T-cell (primary cell): ENCODE measurements around the gene MAPK7. TPM values are rescaled to one million over a fixed set of nuclear protein-coding genes. Genes with fewer than 3 reads are reported as not detected.

Source experiments
- ATAC-seq, 4 experiments: fragments of 200-7000 bp in 3 of 4; fragments of 150-1000 bp in 1 of 4; cut with Tn5 transposase; replicated peaks in 1 of 4; 1 replicate in 3 of 4; 2 replicates in 1 of 4; pipeline ENCODE4 v1.10.0; 2021; ENCODE audit warnings: moderate library complexity in 3 of 4, mild to moderate bottlenecking in 2 of 4, moderate number of reproducible peaks in 1 of 4
- CTCF ChIA-PET, 2 donors: fragments of 300-600 bp; sonication (Branson Sonifier 250); formaldehyde crosslinking; loops; one replicate each; lab custom pipeline; 2022; ENCODE audit warnings: antibody characterized with exemption in 2 of 2; lab: Charles Lee
- POLR2A ChIA-PET, 2 donors: fragments of 300-600 bp; sonication (Branson Sonifier 250); formaldehyde crosslinking; loops; one replicate each; lab custom pipeline; 2022; ENCODE audit warnings: antibody characterized with exemption in 2 of 2; lab: Charles Lee
- DNase-seq, 35 experiments: peaks; one replicate each; pipeline versions ENCODE4 v3.0.0 to v3.0.0-alpha.2; 2013 to 2023
- H3K27ac ChIP-seq: one replicate; pipeline ENCODE4 v1.5.1; 2013; ENCODE audit warnings: low read length
- H3K27me3 ChIP-seq, 2 experiments: replicated peaks in 1 of 2; 1 replicate in 1 of 2; 2 replicates in 1 of 2; pipeline versions ENCODE4 v1.6.1 to v1.7.0; 2013; ENCODE audit warnings: low read length in 1 of 2, mixed read lengths in 1 of 2; ENCODE audit not compliant: control insufficient read depth in 2 of 2, insufficient read depth in 2 of 2; ENCODE audit errors: extremely low read depth in 1 of 2
- H3K36me3 ChIP-seq, 2 donors: 1 replicate in 1 of 2; 2 replicates in 1 of 2; pipeline versions ENCODE4 v1.6.1 to v1.7.0; 2013; ENCODE audit warnings: low read length in 1 of 2; ENCODE audit not compliant: control insufficient read depth in 2 of 2, insufficient read depth in 1 of 2; ENCODE audit errors: extremely low read depth in 1 of 2
- H3K4me1 ChIP-seq, 2 experiments: 1 replicate in 1 of 2; 2 replicates in 1 of 2; pipeline versions ENCODE4 v1.6.1 to v1.7.0; 2013; ENCODE audit warnings: low read length in 2 of 2, mixed read lengths in 1 of 2; ENCODE audit not compliant: insufficient read depth in 2 of 2, control insufficient read depth in 1 of 2; ENCODE audit errors: extremely low read depth in 1 of 2
- H3K4me3 ChIP-seq, 2 donors: 1 replicate in 1 of 2; 2 replicates in 1 of 2; pipeline versions ENCODE4 v1.5.1 to v1.7.0; 2013; ENCODE audit warnings: mild to moderate bottlenecking in 2 of 2, low read length in 1 of 2, moderate library complexity in 1 of 2; ENCODE audit not compliant: control insufficient read depth in 1 of 2; ENCODE audit errors: extremely low read depth in 1 of 2
- H3K9me3 ChIP-seq: 2 replicates; pipeline ENCODE4 v1.7.0; 2013
- H3K27ac Mint-ChIP-seq, 2 donors: one replicate each; pipeline ENCODE4 v1.8.0; 2020 to 2021; ENCODE audit warnings: mild to moderate bottlenecking in 2 of 2, mixed read lengths in 2 of 2
- H3K27me3 Mint-ChIP-seq, 2 donors: one replicate each; pipeline ENCODE4 v1.8.0; 2021 to 2022; ENCODE audit warnings: mixed read lengths in 2 of 2
- H3K36me3 Mint-ChIP-seq: one replicate; pipeline ENCODE4 v1.8.0; 2021; ENCODE audit warnings: mixed read lengths
- H3K4me1 Mint-ChIP-seq, 3 donors: one replicate each; pipeline ENCODE4 v1.8.0; 2020 to 2022; ENCODE audit warnings: mixed read lengths in 3 of 3, mild to moderate bottlenecking in 1 of 3
- H3K4me3 Mint-ChIP-seq, 3 donors: one replicate each; pipeline ENCODE4 v1.8.0; 2020 to 2022; ENCODE audit warnings: mild to moderate bottlenecking in 3 of 3, mixed read lengths in 3 of 3, moderate library complexity in 3 of 3
- H3K9me3 Mint-ChIP-seq, 3 donors: one replicate each; pipeline ENCODE4 v1.8.0; 2020 to 2022; ENCODE audit warnings: mixed read lengths in 3 of 3
- WGBS: methylation state at CpG from one replicate; pipeline ENCODE4 v1.1.5; 2013; ENCODE audit warnings: missing lambda C conversion rate; ENCODE audit not compliant: insufficient coverage; 5-methylcytosine and 5-hydroxymethylcytosine counted together
- total RNA-seq, 35 experiments: library from RNA in 6 of 35; stranded (reverse) in 6 of 35; fragments of 120-200 nt in 1 of 35; gene quantifications; one replicate each; pipeline versions ENCODE4 v1.2.1 to v1.2.4 and lab custom pipeline; 2013 to 2026

Gene MAPK7
- total RNA-seq, 5 donors from 2014 or later (not counting 1 experiment from before 2014, with no cell fraction given): 14.6 to 29.8 (median 27.9) TPM

GRCh38 chr17:19332371-19333131 is 45.7 kb upstream of the MAPK7 start:
- peak in 1 of 35 experiments; percentile 16 for DNase-seq
- H3K27ac ChIP-seq: no peak overlapping the region
- no peaks in the 10 kb centered on the region for H3K36me3 ChIP-seq
- no peak overlapping the region for H3K4me3 ChIP-seq
- no peaks in the 10 kb centered on the region for H3K36me3 Mint-ChIP-seq
- H3K9me3 Mint-ChIP-seq: no peaks in the 10 kb centered on the region
- ChIA-PET CTCF (no interaction called here), POLR2A (no interaction called here)
- 67% methylated on average over 3 of the region's 6 CpGs for WGBS
- H3K4me3 Mint-ChIP-seq: no peak overlapping the region
- H3K27me3 Mint-ChIP-seq: peaks cover 4 to 7% of the 10 kb centered on the region in 2 donors
- no peak overlapping the region for H3K27ac Mint-ChIP-seq
- H3K9me3 ChIP-seq: no peaks in the 10 kb centered on the region
- ATAC-seq: no peak
- no peaks in the 10 kb centered on the region for H3K4me1 ChIP-seq
- H3K27me3 ChIP-seq: peaks cover 0 to 39% of the 10 kb centered on the region in 2 experiments
- no peaks in the 10 kb centered on the region for H3K4me1 Mint-ChIP-seq

DNA sequence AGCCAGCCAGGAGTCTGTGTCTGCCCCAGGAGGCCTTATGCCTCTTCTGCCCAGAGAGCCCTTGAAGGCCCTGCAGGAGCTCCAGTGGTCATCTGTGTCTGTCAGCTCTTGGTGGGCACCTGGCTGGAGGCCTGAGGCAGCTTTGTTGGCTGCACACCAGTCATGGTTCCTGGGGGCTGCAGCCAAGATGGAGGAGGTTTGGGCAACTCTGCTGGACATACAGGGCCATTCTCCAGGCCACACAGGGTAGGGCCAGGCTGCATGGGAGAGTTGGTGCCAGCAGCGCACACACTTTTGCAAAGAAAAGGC is 45.2 kb upstream of the MAPK7 start:
- CTCF ChIA-PET: no interaction called here
- Mint-ChIP-seq H3K4me1 (no peaks in the 10 kb centered on the region), H3K27ac (no peak overlapping the region), H3K27me3 (peaks cover 4 to 7% of the 10 kb centered on the region in 2 donors), H3K4me3 (no peak overlapping the region), H3K9me3 (no peaks in the 10 kb centered on the region), H3K36me3 (no peaks in the 10 kb centered on the region)
- ATAC-seq: no peak
- H3K36me3 ChIP-seq: no peaks in the 10 kb centered on the region
- no peaks in the 10 kb centered on the region for H3K9me3 ChIP-seq
- peak in 1 of 35 experiments; percentile 17 for DNase-seq
- H3K4me1 ChIP-seq: peaks cover 0 to 3% of the 10 kb centered on the region in 2 experiments
- POLR2A ChIA-PET: no interaction called here
- 100% methylated on average over 1 of the region's 1 CpG for WGBS
- H3K27me3 ChIP-seq: peaks cover 0 to 45% of the 10 kb centered on the region in 2 experiments
- no peak overlapping the region for H3K4me3 ChIP-seq
- no peak overlapping the region for H3K27ac ChIP-seq

GRCh38 chr17:19333736-19334290 is 44.5 kb upstream of the MAPK7 start:
- Histone ChIP-seq H3K4me1 (peaks cover 0 to 3% of the 10 kb centered on the region in 2 experiments), H3K9me3 (no peaks in the 10 kb centered on the region), H3K27me3 (peaks cover 0 to 48% of the 10 kb centered on the region in 2 experiments), H3K27ac (no peak overlapping the region), H3K36me3 (no peaks in the 10 kb centered on the region), H3K4me3 (no peak overlapping the region)
- Mint-ChIP-seq H3K27me3 (peaks cover 4 to 7% of the 10 kb centered on the region in 2 donors), H3K36me3 (no peaks in the 10 kb centered on the region), H3K4me1 (no peaks in the 10 kb centered on the region), H3K9me3 (no peaks in the 10 kb centered on the region), H3K27ac (no peak overlapping the region), H3K4me3 (no peak overlapping the region)
- WGBS: 78% methylated on average over 7 of the region's 12 CpGs
- ATAC-seq (no peak), DNase-seq (peak in 1 of 35 experiments; percentile 13)
- ChIA-PET CTCF (interaction anchor here in 1 of 2 donors (0.6 kb wide), 1 partner anchor 17 kb away, joined by 3 read pairs; no protein-coding TSS in a partner anchor), POLR2A (no interaction called here)

DNA sequence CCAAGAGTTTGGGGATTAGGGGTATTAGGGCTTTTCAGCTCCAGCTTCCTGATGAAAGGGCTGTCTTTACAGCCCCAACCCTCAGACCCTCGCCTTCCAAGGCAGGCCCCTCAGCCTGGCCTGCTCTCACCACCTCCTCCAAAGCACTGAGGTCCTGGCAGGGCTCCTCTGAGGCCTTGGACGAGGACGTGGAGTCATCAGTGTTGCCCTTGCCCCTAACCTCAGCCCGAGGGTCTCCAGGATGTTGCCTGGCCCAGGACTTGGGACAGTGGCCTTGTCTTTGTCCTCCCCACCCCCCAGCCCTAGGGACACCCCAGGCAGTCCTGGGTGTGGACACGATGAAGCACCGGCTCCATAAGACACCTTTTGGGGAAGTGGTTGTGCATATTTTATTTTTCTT is 44.0 kb upstream of the MAPK7 start:
- Histone ChIP-seq H3K4me3 (no peak overlapping the region), H3K9me3 (no peaks in the 10 kb centered on the region), H3K27ac (no peak overlapping the region), H3K27me3 (peaks cover 0 to 43% of the 10 kb centered on the region in 2 experiments), H3K4me1 (peaks cover 0 to 3% of the 10 kb centered on the region in 2 experiments), H3K36me3 (no peaks in the 10 kb centered on the region)
- H3K36me3 Mint-ChIP-seq: no peaks in the 10 kb centered on the region
- ChIA-PET CTCF (no interaction called here), POLR2A (no interaction called here)
- H3K27me3 Mint-ChIP-seq: peaks cover 6 to 7% of the 10 kb centered on the region in 2 donors
- WGBS: 50% methylated on average over 1 of the region's 6 CpGs
- no peak overlapping the region for H3K4me3 Mint-ChIP-seq
- peak in 1 of 35 experiments; percentile 8 for DNase-seq
- H3K27ac Mint-ChIP-seq: no peak overlapping the region
- no peaks in the 10 kb centered on the region for H3K9me3 Mint-ChIP-seq
- ATAC-seq: no peak
- H3K4me1 Mint-ChIP-seq: no peaks in the 10 kb centered on the region

- H3K4me3 Mint-ChIP-seq: no peak overlapping the region
- no peaks in the 10 kb centered on the region for H3K36me3 ChIP-seq
- peaks cover 11 to 14% of the 10 kb centered on the region in 2 donors for H3K27me3 Mint-ChIP-seq
Observed at GRCh38 chr17:19335951-19336631, 42.2 kb upstream of the MAPK7 start.

GRCh38 chr17:19336938-19337711 is 41.2 kb upstream of the MAPK7 start:
- peak in 1 of 35 experiments; percentile 13 for DNase-seq
- 87% methylated on average over 19 of the region's 21 CpGs for WGBS
- H3K4me3 ChIP-seq: no peak overlapping the region
- no peak overlapping the region for H3K27ac ChIP-seq
- Mint-ChIP-seq H3K4me3 (no peak overlapping the region), H3K27me3 (peaks cover 22 to 24% of the 10 kb centered on the region in 2 donors), H3K4me1 (no peaks in the 10 kb centered on the region), H3K27ac (no peak overlapping the region), H3K36me3 (no peaks in the 10 kb centered on the region), H3K9me3 (no peaks in the 10 kb centered on the region)
- H3K27me3 ChIP-seq: peaks cover 0 to 51% of the 10 kb centered on the region in 2 experiments
- peaks cover 0 to 3% of the 10 kb centered on the region in 2 experiments for H3K4me1 ChIP-seq
- no peaks in the 10 kb centered on the region for H3K9me3 ChIP-seq
- no peaks in the 10 kb centered on the region for H3K36me3 ChIP-seq
- CTCF ChIA-PET: interaction anchor here (1.2 kb wide), 2 partner anchors 28 to 111 kb away, joined by 3 to 5 read pairs; no protein-coding TSS in a partner anchor
- POLR2A ChIA-PET: no interaction called here
- ATAC-seq: no peak

More at GRCh38 chr17:19335951-19336631, 42.2 kb upstream of the MAPK7 start:
- CTCF ChIA-PET: no interaction called here
- H3K4me3 ChIP-seq: no peak overlapping the region
- Mint-ChIP-seq H3K4me1 (no peaks in the 10 kb centered on the region), H3K36me3 (no peaks in the 10 kb centered on the region), H3K9me3 (no peaks in the 10 kb centered on the region), H3K27ac (no peak overlapping the region)
- H3K27ac ChIP-seq: no peak overlapping the region
- 86% methylated on average over 12 of the region's 18 CpGs for WGBS
- peaks cover 0 to 43% of the 10 kb centered on the region in 2 experiments for H3K27me3 ChIP-seq
- H3K9me3 ChIP-seq: no peaks in the 10 kb centered on the region
- POLR2A ChIA-PET: interaction anchor here in 1 of 2 donors (0.6 kb wide), 1 partner anchor 88 kb away, joined by 4 read pairs; no protein-coding TSS in a partner anchor
- DNase-seq: no peak
- peaks cover 0 to 3% of the 10 kb centered on the region in 2 experiments for H3K4me1 ChIP-seq
- no peak for ATAC-seq
